Measurements from ENCODE around the gene TIAM1.

The TIAM1 gene

DNA sequence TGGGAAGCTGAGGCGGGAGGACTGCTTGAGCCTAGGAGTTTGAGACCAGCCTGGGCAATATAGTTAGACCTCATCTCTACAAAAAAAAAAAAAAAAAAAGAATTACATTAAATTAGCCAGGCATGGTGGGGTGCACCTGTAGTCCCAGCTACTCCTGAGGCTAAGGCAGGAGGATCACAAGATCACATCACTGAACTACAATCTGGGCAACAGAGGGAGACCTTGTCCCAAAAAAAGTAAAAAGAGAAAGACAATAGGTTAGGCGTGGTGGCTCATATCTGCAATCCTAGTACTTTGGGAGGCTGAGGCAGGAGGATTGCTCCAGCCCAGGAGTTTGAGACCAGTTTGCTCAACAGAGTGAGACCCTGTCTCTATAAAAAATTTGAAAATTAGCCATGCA lies 130.3 kb downstream of the TIAM1 start:
- TF ChIP-seq, protein P1, sequence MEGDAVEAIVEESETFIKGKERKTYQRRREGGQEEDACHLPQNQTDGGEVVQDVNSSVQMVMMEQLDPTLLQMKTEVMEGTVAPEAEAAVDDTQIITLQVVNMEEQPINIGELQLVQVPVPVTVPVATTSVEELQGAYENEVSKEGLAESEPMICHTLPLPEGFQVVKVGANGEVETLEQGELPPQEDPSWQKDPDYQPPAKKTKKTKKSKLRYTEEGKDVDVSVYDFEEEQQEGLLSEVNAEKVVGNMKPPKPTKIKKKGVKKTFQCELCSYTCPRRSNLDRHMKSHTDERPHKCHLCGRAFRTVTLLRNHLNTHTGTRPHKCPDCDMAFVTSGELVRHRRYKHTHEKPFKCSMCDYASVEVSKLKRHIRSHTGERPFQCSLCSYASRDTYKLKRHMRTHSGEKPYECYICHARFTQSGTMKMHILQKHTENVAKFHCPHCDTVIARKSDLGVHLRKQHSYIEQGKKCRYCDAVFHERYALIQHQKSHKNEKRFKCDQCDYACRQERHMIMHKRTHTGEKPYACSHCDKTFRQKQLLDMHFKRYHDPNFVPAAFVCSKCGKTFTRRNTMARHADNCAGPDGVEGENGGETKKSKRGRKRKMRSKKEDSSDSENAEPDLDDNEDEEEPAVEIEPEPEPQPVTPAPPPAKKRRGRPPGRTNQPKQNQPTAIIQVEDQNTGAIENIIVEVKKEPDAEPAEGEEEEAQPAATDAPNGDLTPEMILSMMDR (IDR thresholded peaks at IDR 0.05), result no peak

DNA sequence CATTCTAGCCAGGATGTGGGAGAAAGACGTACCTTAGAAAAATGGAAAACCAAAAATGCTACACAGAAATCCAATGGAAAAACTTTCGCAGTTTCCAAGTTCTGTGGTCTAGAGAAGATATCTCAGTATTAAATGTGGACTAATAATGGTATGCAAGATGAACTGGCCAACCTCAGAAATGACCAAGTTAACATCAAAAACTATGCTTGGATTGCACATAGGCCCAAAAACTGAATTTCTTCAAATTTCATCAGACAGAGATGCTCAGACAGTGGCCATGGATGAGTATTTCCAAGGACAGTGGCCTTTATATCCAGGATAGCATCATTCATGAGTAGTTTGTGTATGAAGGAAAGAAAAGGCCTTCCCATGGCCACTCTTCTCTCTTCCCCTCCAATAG lies 132.2 kb downstream of the TIAM1 start:
- TF ChIP-seq, protein P1 (IDR thresholded peaks at IDR 0.05), result no peak

DNA sequence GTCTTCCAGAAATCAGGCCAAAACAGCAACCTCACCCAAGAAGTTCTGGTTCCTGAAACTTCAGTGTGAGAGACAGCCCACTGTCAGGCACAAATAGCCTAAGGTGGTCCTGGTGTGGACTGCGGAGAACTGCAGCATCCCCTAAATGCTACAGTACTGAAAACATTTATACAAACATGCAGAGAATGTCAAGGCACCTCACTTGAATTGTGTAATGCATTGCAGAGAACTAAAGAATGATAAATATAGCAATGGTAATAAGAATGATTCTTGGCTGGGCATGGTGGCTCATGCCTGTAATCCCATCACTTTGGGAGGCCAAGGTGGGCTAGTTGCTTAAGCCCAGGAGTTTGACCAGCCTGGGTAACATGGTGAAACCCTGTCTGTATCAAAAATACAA lies 138.6 kb downstream of the TIAM1 start:
- TF ChIP-seq, protein P1 (IDR thresholded peaks at IDR 0.05), result no peak

DNA sequence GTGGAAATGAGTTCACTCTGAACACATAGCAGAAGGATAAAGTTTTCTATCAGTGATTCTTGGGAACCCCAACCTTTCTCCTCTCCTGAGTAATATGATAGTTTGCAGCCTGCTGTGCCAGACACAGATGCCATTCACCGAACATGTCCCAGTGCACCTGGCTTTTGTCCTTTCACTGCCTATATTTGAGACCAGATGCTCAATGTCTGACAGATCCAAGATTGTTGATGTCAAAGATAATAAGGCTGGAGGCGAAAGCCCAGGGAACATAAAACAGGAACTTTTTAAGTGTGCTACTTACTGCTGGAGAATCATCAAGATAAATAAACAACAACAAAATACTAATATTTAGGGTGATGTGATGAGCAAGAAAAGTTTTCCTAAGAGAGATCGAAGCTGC lies 139.3 kb downstream of the TIAM1 start:
- TF ChIP-seq, protein P1 (IDR thresholded peaks at IDR 0.05), result no peak

DNA sequence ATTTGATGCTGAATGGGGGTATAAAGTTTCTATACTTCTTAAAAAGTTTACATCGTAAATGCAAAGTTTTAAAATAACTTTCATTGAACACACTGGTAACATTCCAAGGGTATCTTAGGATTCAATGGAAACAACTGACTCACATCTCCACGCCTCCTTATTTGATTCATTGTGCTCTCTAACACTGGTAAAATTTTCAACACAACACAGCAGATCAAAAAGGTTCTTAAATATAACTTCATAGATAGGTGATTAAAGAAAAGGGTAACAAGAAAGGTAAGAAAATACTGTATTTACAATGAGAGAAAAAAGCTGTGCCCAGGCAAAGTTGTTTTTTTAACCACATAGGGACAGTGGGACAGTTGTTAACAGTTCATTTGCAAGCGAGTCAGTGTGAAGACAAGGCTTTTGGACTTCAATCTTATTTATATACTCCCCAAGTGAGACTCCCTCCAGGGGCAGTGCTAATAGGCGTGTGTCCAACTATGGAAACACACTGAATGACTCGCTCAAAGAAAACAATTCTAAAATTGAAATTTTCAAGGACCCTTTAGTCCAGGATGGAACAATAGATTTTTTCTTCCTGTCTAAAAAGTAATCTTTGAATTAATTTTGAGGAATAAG lies 140.5 kb downstream of the TIAM1 start:
- TF ChIP-seq, protein P1 (IDR thresholded peaks at IDR 0.05), result no peak

DNA sequence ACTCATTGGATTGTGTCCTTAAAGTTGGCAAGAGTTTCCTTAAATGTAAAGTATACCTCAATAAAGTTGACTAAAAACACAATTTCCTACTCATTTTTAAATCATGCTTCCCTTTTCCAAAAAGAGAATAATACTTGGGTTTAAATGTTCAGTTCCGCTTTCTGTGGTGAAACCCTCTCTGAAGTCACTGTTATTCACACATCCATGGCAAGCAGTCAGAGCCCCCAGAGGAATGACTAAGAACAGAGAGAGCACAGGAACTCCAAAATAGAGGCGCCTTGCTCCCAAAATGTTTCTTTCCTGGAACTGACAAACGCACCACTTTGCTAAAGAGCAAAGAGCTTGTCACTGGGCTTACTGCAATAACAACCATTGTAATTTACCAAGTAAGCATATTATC lies 142.5 kb downstream of the TIAM1 start:
- TF ChIP-seq, protein P1 (IDR thresholded peaks at IDR 0.05), result no peak

DNA sequence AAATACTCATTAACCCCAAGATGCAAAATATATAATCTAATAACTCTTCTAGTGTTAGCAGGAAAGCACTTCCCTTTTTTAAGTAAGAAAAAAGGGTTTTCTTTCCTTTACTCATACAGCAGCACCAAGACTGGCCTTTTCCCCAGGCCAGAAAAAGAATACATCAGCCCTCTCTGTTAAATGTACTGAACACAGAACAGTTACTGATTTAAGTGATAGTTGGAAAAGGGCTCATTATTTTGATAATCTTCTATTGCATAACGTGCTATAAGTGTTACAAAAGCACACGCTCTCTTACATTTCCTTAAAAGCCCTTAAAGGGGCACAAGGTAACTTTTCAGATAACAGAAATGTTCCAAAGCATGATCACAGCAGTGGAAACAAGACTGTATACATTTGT lies 142.9 kb downstream of the TIAM1 start:
- TF ChIP-seq, protein P1 (IDR thresholded peaks at IDR 0.05), result no peak

DNA sequence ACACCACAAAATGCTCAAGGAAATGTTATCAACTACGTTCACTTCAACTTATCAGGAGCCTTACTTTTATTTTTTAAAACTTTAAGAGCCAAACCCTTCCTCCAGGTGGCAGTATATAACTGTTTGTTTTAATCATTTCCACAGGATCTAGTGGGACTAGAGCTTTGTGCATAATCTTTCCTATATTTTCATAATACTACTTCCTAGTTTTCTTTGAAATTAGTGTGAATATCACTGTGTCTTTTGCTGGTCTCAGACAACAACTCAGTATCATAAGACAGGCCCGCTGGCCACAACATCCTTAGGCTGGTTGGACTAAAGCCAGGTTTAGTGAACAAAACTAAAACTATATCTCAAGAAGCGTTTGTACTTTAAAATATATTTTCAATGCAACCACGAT lies 145.5 kb downstream of the TIAM1 start:
- TF ChIP-seq, protein P1 (IDR thresholded peaks at IDR 0.05), result peak; percentile 56

All from LNCAP (cell line).